ENCODE results near the gene NRG4. TPM values are rescaled to one million over a fixed set of nuclear protein-coding genes. Genes with fewer than 3 reads are reported as not detected.
"Not testable (repeated sequence)": the region's sequence is repeated elsewhere in the genome, so short reads cannot be mapped to it uniquely, and the experiment has no call there.

Gene NRG4
- total RNA-seq, 1 donor from 2014 or later = 3.6 TPM

- DNase-seq (ENCODE audit: low spot score) = no peak
These were observed 18.0 kb downstream of the NRG4 start for GRCh38 chr15:75994220-75994619.

DNA sequence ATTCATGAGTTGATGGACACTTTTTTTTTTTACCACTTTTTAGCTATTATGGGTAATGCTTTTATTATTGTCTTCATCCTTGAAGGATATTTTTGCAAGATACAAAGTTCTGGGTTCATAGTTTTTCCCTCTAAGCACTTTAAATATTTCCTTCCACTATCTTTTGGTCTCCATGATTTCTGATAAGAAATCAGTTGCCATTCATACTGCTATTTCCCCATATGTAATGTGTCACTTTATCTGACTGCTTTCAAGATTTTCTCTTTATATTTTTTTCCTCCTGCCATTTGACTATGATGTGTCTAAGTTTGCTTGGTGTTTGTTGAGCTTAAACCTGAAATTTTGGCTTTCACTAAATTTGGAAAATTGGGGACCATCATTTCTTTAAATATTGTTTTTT is 19.3 kb downstream of the NRG4 start:
- DNase-seq (ENCODE audit: low spot score) = no peak

- DNase-seq (ENCODE audit: low spot score) = no peak
These were observed 22.3 kb downstream of the NRG4 start for GRCh38 chr15:75989875-75990274.

- DNase-seq (ENCODE audit: low spot score) = peak; percentile 80
These were observed 23.2 kb downstream of the NRG4 start for GRCh38 chr15:75989045-75989444.

GRCh38 chr15:75985971-75986370 is 26.3 kb downstream of the NRG4 start:
- DNase-seq (ENCODE audit: low spot score) = no peak

DNA sequence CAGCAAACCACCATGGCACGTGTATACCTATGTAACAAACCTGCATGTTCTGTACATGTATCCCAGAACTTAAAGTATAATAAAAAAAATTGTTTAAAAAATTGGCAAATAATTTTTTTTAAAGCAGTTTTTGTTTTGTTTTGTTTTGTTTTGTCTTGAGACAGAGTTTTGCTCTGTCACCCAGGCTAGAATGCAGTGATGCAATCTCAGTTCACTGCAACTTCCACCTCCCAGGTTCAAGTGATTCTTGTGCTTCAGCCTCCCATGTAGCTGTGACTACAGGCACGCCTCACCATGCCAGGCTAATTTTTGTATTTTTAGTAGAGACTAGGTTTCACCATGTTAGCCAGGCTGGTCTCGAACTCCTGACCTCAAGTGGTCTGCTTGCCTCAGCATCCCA is 27.5 kb downstream of the NRG4 start:
- not testable (repeated sequence) for DNase-seq (ENCODE audit: low spot score)

DNA sequence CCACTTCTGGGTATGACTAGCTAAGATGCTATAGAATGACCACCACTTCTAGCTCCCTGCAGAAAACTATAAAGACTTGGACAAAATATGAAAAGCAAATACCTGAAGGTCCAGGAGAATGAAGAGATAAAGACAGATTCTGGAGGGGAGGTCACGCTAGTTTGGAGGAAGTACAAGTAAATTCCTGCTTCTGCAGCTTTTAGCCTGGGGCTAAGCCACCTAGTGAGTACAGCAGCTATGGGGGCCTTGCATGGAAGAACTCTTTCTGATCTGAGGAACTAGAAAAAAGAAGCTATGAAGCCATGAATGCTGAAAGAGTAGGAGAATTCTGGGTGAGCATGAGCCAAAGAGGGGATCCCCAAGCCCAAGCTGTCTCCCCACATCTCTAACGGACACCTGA is 29.8 kb downstream of the NRG4 start:
- DNase-seq (ENCODE audit: low spot score) = no peak

GRCh38 chr15:75981149-75981815 is 30.9 kb downstream of the NRG4 start:
- DNase-seq (ENCODE audit: low spot score) = no peak

DNA sequence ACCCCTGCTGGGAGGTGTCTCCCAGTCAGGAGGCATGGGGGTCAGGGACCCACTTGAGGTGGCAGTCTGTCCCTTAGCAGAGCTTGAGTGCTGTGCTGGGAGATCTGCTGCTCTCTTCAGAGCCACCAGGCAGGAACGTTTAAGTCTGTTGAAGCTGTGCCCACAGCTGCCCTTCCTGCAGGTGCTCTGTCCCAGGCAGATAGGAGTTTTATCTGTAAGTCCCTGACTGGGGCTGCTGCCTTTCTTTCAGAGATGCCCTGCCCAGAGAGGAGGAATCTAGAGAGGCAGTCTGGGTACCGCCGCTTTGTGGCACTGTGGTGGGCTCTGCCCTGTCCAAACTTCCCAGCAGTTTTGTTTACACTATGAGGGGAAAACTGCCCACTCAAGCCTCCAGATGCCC is 35.5 kb downstream of the NRG4 start:
- not testable (repeated sequence) for DNase-seq (ENCODE audit: low spot score)

GRCh38 chr15:75966073-75966472 is 46.2 kb downstream of the NRG4 start:
- no peak for DNase-seq (ENCODE audit: low spot score)

DNA sequence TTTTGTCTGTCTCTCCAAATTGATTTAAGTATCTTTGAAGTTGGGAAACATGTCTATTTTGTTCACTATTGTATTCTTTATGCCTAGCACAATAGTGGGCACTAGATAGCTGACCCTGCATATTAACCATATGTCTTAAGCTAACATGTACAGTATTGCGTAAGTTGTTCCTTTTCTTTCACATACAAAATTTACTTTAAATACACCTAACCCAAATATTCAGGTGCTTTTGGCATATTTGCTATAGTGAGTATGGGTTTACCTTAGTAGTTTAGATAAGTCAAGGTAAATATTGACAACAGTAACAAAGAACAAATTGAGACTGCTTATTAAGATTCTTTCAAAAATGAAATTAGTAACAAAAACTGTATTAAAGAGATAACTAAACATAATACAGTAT is 50.9 kb downstream of the NRG4 start:
- no peak for DNase-seq (ENCODE audit: low spot score)

DNA sequence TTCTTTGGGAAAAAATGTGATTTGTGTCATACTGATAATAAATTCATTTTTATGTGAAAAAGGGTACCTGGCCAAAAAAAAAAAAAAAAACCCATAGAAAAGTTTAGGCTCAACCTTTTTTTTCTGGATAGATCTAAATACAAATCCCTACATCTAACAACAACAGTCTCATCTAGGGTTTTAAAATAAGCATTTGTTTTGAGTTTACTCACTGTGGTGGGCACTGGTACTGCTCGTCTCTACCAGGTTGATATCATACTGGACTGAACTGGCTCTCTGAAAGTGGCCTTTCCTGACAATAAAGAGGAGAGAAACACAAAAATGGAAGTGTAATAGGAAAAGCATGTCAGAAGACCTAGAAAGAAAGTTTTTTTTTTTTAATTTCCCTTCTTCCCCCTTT is 56.5 kb downstream of the NRG4 start:
- DNase-seq (ENCODE audit: low spot score) = no peak

GRCh38 chr15:75952525-75952924 is 59.7 kb downstream of the NRG4 start:
- DNase-seq (ENCODE audit: low spot score) = no peak

- no peak for DNase-seq (ENCODE audit: low spot score)
These were observed 63.4 kb downstream of the NRG4 start for GRCh38 chr15:75948761-75949296.

DNA sequence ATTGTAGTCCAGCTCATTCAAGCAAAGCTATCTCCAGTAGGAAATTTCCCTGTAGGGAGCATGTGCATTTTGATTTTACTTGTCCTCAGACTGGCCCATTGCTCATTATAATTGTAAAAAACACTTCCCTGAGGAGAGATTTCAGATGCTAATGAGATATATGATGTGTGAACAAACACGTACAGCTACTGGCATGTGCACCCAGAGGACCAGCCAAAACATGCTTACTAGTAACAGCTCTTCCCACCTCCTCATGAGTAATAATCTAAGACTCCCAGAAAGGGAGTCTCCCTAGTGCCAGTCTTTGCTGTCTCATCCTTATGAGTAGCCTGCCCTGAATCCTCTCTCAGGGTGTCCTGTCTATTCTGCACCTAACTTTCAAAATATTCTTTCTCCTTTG is 65.1 kb downstream of the NRG4 start:
- no peak for DNase-seq (ENCODE audit: low spot score)

DNA sequence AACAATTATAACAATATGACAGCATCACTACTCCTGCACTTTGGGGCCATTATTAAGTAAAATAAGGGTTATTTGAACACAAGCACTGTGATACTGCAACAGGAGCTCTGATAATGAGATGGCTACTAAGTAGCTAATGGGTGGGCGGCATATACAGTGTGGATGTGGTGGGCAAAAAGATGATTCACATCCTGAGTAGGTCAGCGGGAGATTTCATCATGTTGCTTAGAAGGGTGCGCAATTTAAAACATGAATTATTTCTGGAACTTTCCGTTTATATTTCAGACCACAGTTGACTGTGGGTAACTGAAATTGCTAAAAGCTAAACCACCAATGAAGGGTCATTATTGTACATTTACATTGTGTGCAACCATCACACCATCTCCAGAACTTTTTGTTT is 66.3 kb downstream of the NRG4 start:
- DNase-seq (ENCODE audit: low spot score) = no peak

GRCh38 chr15:75943713-75944215 is 68.5 kb downstream of the NRG4 start:
- no peak for DNase-seq (ENCODE audit: low spot score)

- DNase-seq (ENCODE audit: low spot score) = no peak
These were observed 69.0 kb downstream of the NRG4 start for GRCh38 chr15:75943246-75943645.

GRCh38 chr15:75942464-75942863 is 69.8 kb downstream of the NRG4 start:
- DNase-seq (ENCODE audit: low spot score) = no peak

DNA sequence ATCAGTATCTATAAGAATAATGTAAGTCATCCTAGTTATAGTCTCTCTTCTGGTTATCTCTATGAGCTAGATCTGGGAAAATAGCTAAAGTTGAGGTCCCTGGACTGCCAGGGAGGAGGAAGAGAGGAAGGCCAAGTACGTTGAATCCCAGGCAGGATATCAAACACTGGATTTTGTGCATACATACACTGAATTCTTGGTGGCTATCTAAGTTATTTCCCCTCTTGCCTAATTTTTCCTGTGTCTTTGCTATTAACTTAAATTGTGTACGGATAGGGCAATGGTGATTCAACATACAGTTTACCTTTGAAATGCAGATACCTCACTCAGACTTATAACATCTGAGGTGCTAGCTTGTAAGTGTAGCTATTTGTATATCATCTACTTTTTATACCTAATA is 81.4 kb downstream of the NRG4 start:
- DNase-seq (ENCODE audit: low spot score) = no peak

DNA sequence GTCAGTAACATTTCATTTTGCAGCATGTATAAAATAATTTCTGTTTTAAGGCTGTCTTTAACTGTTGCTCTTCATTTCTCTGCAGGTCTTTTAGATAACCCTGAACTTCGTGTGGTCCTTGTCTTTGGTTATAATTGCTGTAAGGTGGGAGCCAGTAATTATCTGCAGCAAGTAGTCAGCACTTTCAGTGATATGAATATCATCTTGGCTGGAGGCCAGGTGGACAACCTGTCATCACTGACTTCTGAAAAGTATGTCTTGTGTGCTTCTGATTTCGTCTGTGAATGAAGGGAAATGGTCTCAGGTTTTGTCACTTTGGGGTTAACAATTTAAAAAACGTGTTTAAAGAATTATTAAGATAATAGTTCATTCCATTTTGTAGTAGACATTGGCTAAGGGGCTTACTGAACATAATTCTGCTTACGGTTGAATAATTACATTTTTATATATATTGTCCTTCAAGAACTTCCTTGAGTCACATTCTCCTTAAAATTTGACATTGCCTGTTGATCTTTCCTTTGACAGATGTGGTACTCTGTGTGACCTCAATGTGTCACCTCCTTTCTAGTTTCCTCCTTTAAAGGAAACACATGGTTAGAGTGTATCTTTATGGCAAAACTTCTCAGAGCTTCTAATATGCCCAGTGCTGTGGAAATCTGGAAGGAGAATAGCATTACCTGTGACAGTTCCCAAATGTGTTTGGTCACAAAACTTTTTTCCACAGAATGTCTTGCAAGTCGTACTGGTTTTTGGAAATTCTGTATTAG is 82.2 kb downstream of the NRG4 start:
- DNase-seq (ENCODE audit: low spot score) = no peak

DNA sequence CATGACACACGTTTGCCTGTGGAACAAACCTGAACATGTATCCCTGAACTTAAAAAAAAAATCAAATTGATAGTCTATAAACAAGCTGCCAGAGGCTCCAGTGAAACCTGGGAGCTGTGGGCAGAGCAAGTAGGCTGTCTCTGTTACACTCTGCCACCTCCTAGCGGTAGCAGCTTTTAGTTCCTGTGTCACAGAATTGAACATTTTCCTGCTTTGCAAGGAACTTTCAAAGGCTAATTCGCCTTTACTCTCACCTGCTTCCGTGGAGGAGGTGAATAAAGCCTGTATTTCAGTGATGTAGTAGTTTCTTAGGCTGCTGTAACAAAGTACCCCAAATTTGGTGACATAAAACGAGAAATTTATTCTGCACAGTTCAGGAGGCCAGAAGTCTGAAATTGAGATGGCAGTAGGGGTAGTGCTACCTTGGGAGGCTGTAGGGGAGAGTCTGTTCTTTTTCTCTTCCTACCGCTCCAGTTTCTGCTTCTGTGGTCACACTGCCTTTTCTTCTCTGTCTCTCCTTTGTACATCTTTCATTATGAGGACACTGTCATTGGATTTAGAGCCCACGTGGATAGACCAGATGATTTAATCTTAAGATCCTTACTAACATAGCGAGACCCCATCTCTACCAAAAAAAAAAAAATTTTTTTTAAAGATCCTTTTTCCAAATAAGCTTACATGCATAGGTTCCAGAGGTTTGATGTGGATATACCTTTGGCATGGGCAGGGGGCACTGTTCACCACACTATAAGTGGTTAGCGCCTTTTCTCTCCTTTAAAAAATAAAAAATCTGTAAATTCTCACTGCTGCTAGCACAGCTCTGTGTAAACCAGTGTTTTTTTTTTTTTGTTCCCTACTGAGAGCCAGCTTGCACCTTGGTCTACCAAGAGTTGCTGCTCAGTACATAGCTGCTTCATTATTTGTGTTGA is 83.3 kb downstream of the NRG4 start:
- peak; percentile 25 for DNase-seq (ENCODE audit: low spot score)

All from umbilical cord (tissue), 2 donors.